K562 (cell line): ENCODE results near the gene SLC22A12. TPM values are rescaled to one million over a fixed set of nuclear protein-coding genes. Genes with fewer than 3 reads are reported as not detected.

Experiments used
- ATAC-seq: fragments of 200-7000 bp; cut with Tn5 transposase; 3 replicates; pipeline ENCODE4 v1.9.1; 2020; ENCODE audit warnings: moderate library complexity
- BruUV-seq: library from RNA; stranded (reverse); fragments of 400-500 nt; replicated peaks from 2 replicates; lab custom pipeline; 2021; lab: Mats Ljungman, UMichigan
- CTCF ChIA-PET: fragments of 300-600 bp; formaldehyde crosslinking; extraction: SDS; loops from one replicate; lab custom pipeline; 2021; ENCODE audit warnings: low intra/inter-chr PET ratio; lab: Yijun Ruan, JAX
- POLR2A ChIA-PET: fragments of 300-600, 350-650 bp; sonication (Branson Sonifier 250); formaldehyde crosslinking; extraction: SDS; loops from one replicate; lab custom pipeline; 2021; ENCODE audit warnings: antibody characterized with exemption, inconsistent platforms; lab: Yijun Ruan, JAX
- DNase-seq, 4 experiments: peaks; one replicate each; pipeline versions ENCODE4 v3.0.0 to v3.0.0-alpha.2; 2011 to 2018; ENCODE audit warnings: low spot score in 3 of 4, mixed read lengths in 3 of 4; ENCODE audit errors: extremely low read depth in 1 of 4
- FAIRE-seq: peaks from 2 replicates; lab custom pipeline; 2011; peaks lifted over from hg19 to GRCh38; lab: Jason Lieb, UNC
- H2AFZ ChIP-seq: 2 replicates; pipeline ENCODE4 v1.6.0; 2011; ENCODE audit warnings: low read depth, low read length, control low read depth, inconsistent platforms
- H3K27ac ChIP-seq: fragments of 200-600 bp; 3 replicates; pipeline ENCODE4 v1.8.0; 2011; ENCODE audit warnings: low read depth, mild to moderate bottlenecking, control low read depth, inconsistent platforms, low read length, moderate library complexity, mixed read lengths; ENCODE audit errors: extremely low read depth
- H3K27me3 ChIP-seq, 2 experiments: fragments of 300-600 bp in 1 of 2; 2 replicates in 1 of 2; 3 replicates in 1 of 2; pipeline versions ENCODE4 v1.6.0 to v1.8.0; 2011; ENCODE audit warnings: inconsistent platforms in 2 of 2, low read length in 2 of 2, mild to moderate bottlenecking in 1 of 2, mixed read lengths in 1 of 2, moderate library complexity in 1 of 2; ENCODE audit not compliant: control insufficient read depth in 2 of 2, insufficient read depth in 2 of 2
- H3K36me3 ChIP-seq: fragments of 300-600 bp; 3 replicates; pipeline ENCODE4 v1.8.0; 2011; ENCODE audit warnings: mild to moderate bottlenecking, low read length, inconsistent platforms; ENCODE audit not compliant: control insufficient read depth, insufficient read depth
- H3K4me1 ChIP-seq, 2 experiments: fragments of 200-600 bp in 1 of 2; replicated peaks in 1 of 2; 2 replicates in 1 of 2; 3 replicates in 1 of 2; pipeline versions ENCODE4 v1.5.1 to v1.8.0; 2011; ENCODE audit warnings: inconsistent platforms in 2 of 2, low read length in 2 of 2, mild to moderate bottlenecking in 1 of 2, mixed read lengths in 1 of 2, moderate library complexity in 1 of 2; ENCODE audit not compliant: control insufficient read depth in 2 of 2, insufficient read depth in 2 of 2
- H3K4me2 ChIP-seq: 2 replicates; pipeline ENCODE4 v1.6.1; 2011; ENCODE audit warnings: low read length, control low read depth, inconsistent platforms, mixed read lengths; ENCODE audit not compliant: insufficient read depth
- H3K4me3 ChIP-seq: fragments of 200-600 bp; sonication (generic), shearing (Covaris generic); 2 replicates; pipeline ENCODE4 v1.5.1; 2016; ENCODE audit warnings: control low read depth, inconsistent platforms
- H3K79me2 ChIP-seq: fragments of 200-600 bp; 3 replicates; pipeline ENCODE4 v1.8.0; 2011; ENCODE audit warnings: low read length, inconsistent platforms; ENCODE audit not compliant: control insufficient read depth, insufficient read depth
- H3K9ac ChIP-seq, 2 experiments: 2 replicates each; pipeline versions ENCODE4 v1.6.0 to v1.6.1; 2011; ENCODE audit warnings: low read depth in 2 of 2, low read length in 2 of 2, control low read depth in 1 of 2, inconsistent platforms in 1 of 2, mild to moderate bottlenecking in 1 of 2, mixed read lengths in 1 of 2; ENCODE audit not compliant: insufficient read depth in 1 of 2
- H3K9me1 ChIP-seq: one replicate; pipeline ENCODE4 v1.6.0; 2011; ENCODE audit warnings: inconsistent platforms, mild to moderate bottlenecking, low read length, moderate library complexity; ENCODE audit not compliant: control insufficient read depth, insufficient read depth
- H3K9me3 ChIP-seq: replicated peaks from 2 replicates; pipeline ENCODE4 v1.5.1; 2011; ENCODE audit warnings: low read depth, low read length, inconsistent platforms; ENCODE audit not compliant: control insufficient read depth, insufficient read depth
- H4K20me1 ChIP-seq: replicated peaks from 2 replicates; pipeline ENCODE4 v1.6.1; 2011; ENCODE audit warnings: low read length, inconsistent platforms, mixed read lengths; ENCODE audit not compliant: control insufficient read depth, insufficient read depth
- ARHGAP35 ChIP-seq: fragments of 450-650 bp; IDR thresholded peaks from 2 replicates; pipeline ENCODE4 v1.6.1; 2018; ENCODE audit not compliant: partially characterized antibody
- CBX8 ChIP-seq: fragments of 200-600 bp; sonication (generic); IDR thresholded peaks from 2 replicates; pipeline ENCODE4 v1.6.1; 2012; ENCODE audit warnings: borderline replicate concordance, mixed run types, low read depth, mild to moderate bottlenecking, moderate library complexity, mixed read lengths, low read length, control low read depth, inconsistent platforms; ENCODE audit not compliant: poor library complexity, severe bottlenecking; ENCODE audit errors: extremely low read depth
- CC2D1A ChIP-seq: fragments of 450-650 bp; IDR thresholded peaks from 2 replicates; pipeline ENCODE4 v1.6.1; 2017; ENCODE audit warnings: mild to moderate bottlenecking
- CHD1 ChIP-seq: fragments of 200-600 bp; sonication (generic); IDR thresholded peaks from one replicate; pipeline ENCODE4 v1.6.1; 2012; ENCODE audit warnings: mild to moderate bottlenecking, moderate library complexity, low read length, inconsistent platforms
- FOXO4 ChIP-seq: fragments of 450-650 bp; formaldehyde crosslinking; IDR thresholded peaks from 2 replicates; pipeline ENCODE4 v1.4.0; 2020; ENCODE audit warnings: mild to moderate bottlenecking, moderate library complexity
- GATA2 ChIP-seq: sonication (generic); formaldehyde crosslinking; IDR thresholded peaks from 2 replicates; pipeline ENCODE4 v1.4.0; 2020; ENCODE audit warnings: mild to moderate bottlenecking, missing genetic modification reagents
- HMG20A ChIP-seq: fragments of 450-650 bp; formaldehyde crosslinking; conservative IDR thresholded peaks from 2 replicates; pipeline ENCODE4 v1.4.0; 2020; ENCODE audit warnings: mild to moderate bottlenecking, mixed read lengths
- IRF1 ChIP-seq: sonication (generic); formaldehyde crosslinking; IDR thresholded peaks from 2 replicates; pipeline ENCODE4 v1.8.0; 2022; ENCODE audit warnings: missing genetic modification reagents, mild to moderate bottlenecking, borderline replicate concordance
- PML ChIP-seq: IDR thresholded peaks from 2 replicates; pipeline ENCODE4 v1.6.1; 2012; ENCODE audit warnings: low read length, inconsistent platforms
- SRSF9 ChIP-seq: fragments of 200-400 bp; formaldehyde crosslinking; IDR thresholded peaks from 2 replicates; pipeline ENCODE4 v1.6.1; 2017; ENCODE audit warnings: low read depth, low read length, borderline replicate concordance
- STAG1 ChIP-seq: sonication (generic); formaldehyde crosslinking; IDR thresholded peaks from 2 replicates; pipeline ENCODE4 v1.5.0; 2020; ENCODE audit warnings: missing genetic modification reagents, borderline replicate concordance
- STAT6 ChIP-seq: sonication (generic); formaldehyde crosslinking; IDR thresholded peaks from 2 replicates; pipeline ENCODE4 v1.8.1; 2023; ENCODE audit warnings: mild to moderate bottlenecking, missing genetic modification reagents
- TAF9B ChIP-seq: fragments of 450-650 bp; IDR thresholded peaks from 2 replicates; pipeline ENCODE4 v1.6.1; 2018; ENCODE audit warnings: mild to moderate bottlenecking; ENCODE audit not compliant: partially characterized antibody
- TCF3 ChIP-seq: sonication (generic); formaldehyde crosslinking; IDR thresholded peaks from 2 replicates; pipeline ENCODE4 v1.4.0; 2020; ENCODE audit warnings: mild to moderate bottlenecking, missing genetic modification reagents
- ZFP36 ChIP-seq: fragments of 150-350 bp; IDR thresholded peaks from 2 replicates; pipeline ENCODE4 v1.6.1; 2018; ENCODE audit warnings: low read length, low read depth; ENCODE audit not compliant: partially characterized antibody
- ZNF134 ChIP-seq: fragments of 250-450 bp; sonication (Bioruptor Pico); conservative IDR thresholded peaks from 2 replicates; pipeline ENCODE4 v1.4.0; 2020
- ZNF23 ChIP-seq: fragments of 250-450 bp; sonication (Bioruptor Pico); IDR thresholded peaks from 2 replicates; pipeline ENCODE4 v1.4.0; 2020; ENCODE audit warnings: mild to moderate bottlenecking
- ZNF263 ChIP-seq: sonication (generic); formaldehyde crosslinking; IDR thresholded peaks from 2 replicates; pipeline ENCODE4 v1.8.0; 2022; ENCODE audit warnings: mild to moderate bottlenecking, missing genetic modification reagents, borderline replicate concordance
- WGBS: fragments of 100-300 bp; shearing (Covaris generic); methylation state at CpG from one replicate; pipeline ENCODE4 v1.1.6; 2016; ENCODE audit warnings: low coverage, mixed read lengths; ENCODE audit not compliant: insufficient coverage; ENCODE audit errors: missing lambda C conversion rate; 5-methylcytosine and 5-hydroxymethylcytosine counted together
- in situ Hi-C: fragments of 300-500 bp; cut with MboI; formaldehyde crosslinking; loops from 4 replicates; pipeline ENCODE4 v1.15.0; 2018; ENCODE audit warnings: inconsistent platforms, mixed read lengths
- intact Hi-C: fragments of 100-400 bp; cut with micrococcal nuclease; formaldehyde crosslinking; loops from 2 replicates; pipeline ENCODE4 v1.14.2; 2022
- polyA plus RNA-seq, 8 experiments: library from polyadenylated mRNA; depleted of rRNA in 4 of 8; stranded (reverse) in 5 of 8; unstranded in 3 of 8; fragments of >200 nt; fragmentation: Nextera tagmentation in 2 of 8; fragmentation: Illumina TruSeq in 1 of 8; extraction: Ambion mirVana in 2 of 8; extraction: Trizol in 1 of 8; gene quantifications; 2 replicates each; pipeline versions ENCODE4 v1.2.1 to v1.2.3, GENCODE V29; 2011 to 2014; ENCODE audit warnings: inconsistent platforms in 1 of 8, missing spikeins in 1 of 8
- total RNA-seq, 7 experiments: library from RNA; depleted of rRNA in 6 of 7; stranded (reverse); fragments of >200 nt in 6 of 7; fragmentation: Illumina TruSeq in 2 of 7; extraction: Trizol in 2 of 7; gene quantifications; 2 replicates each; pipeline versions ENCODE4 v1.2.1 to v1.2.3, GENCODE V29; 2011 to 2021; ENCODE audit warnings: low replicate concordance in 1 of 7

SLC22A12 gene
- total and polyA plus RNA-seq, 9 of the 15 experiments (the other 6 are each of a cell fraction or from before 2014, with no cell fraction given) = not detected

- TF ChIP-seq FOXO4 (CRISPR knock-in tag) = no peak
- TF ChIP-seq ARHGAP35 = no peak
Observed at GRCh38 chr11:64632237-64632636, 41.2 kb downstream of the SLC22A12 start (continued).

GRCh38 chr11:64632654-64633053 is 41.6 kb downstream of the SLC22A12 start:
- CTCF ChIA-PET = no interaction called here
- Histone ChIP-seq H4K20me1 (peaks cover 5% of the 10 kb centered on the region), H3K27ac (no peak overlapping the region), H3K79me2 (no peaks in the 10 kb centered on the region), H3K4me1 (peaks cover 6 to 13% of the 10 kb centered on the region in 2 experiments; a peak in 4 of 5 replicates), H3K9me3 (no peaks in the 10 kb centered on the region), H3K4me3 (no peak overlapping the region), H3K4me2 (no peak overlapping the region), H3K27me3 (peaks cover 11 to 65% of the 10 kb centered on the region in 2 experiments), H3K9ac (no peak overlapping the region), H2AFZ (no peak overlapping the region), H3K9me1 (no peaks in the 10 kb centered on the region), H3K36me3 (no peaks in the 10 kb centered on the region)
- 11% methylated on average over 10 of the region's 10 CpGs for WGBS
- in situ Hi-C loops = no loop called here
- POLR2A ChIA-PET = interaction anchor here (0.5 to 1.7 kb wide), 6 partner anchors 13 to 281 kb away, joined by 3 to 8 read pairs (median 4); no protein-coding TSS in a partner anchor
- no TSS peak for BruUV-seq
- DNase-seq = no peak
- no peak for ATAC-seq
- no peak for FAIRE-seq
- intact Hi-C loops = no loop called here
- no peak for TF ChIP-seq STAT6 (CRISPR knock-in tag)
- no peak for TF ChIP-seq TCF3
- no peak for TF ChIP-seq CC2D1A
- TF ChIP-seq ZNF263 (CRISPR knock-in tag) = no peak
- no peak for TF ChIP-seq GATA2 (CRISPR knock-in tag)
- no peak for TF ChIP-seq TAF9B
- TF ChIP-seq ZFP36 = no peak
- TF ChIP-seq HMG20A = no peak
- no peak for TF ChIP-seq STAG1 (CRISPR knock-in tag)
- TF ChIP-seq SRSF9 = no peak
- TF ChIP-seq CBX8 = no peak
- TF ChIP-seq PML = no peak
- TF ChIP-seq IRF1 (CRISPR knock-in tag) = no peak
- TF ChIP-seq ZNF134 (CRISPR knock-in tag) = no peak
- no peak for TF ChIP-seq ZNF23 (CRISPR knock-in tag)
- no peak for TF ChIP-seq CHD1
